ENCODE data around the gene EIF4ENIF1.
A peak's percentile ranks its signal among the peaks of the same experiment; 100 is the strongest.

Gene EIF4ENIF1, protein sequence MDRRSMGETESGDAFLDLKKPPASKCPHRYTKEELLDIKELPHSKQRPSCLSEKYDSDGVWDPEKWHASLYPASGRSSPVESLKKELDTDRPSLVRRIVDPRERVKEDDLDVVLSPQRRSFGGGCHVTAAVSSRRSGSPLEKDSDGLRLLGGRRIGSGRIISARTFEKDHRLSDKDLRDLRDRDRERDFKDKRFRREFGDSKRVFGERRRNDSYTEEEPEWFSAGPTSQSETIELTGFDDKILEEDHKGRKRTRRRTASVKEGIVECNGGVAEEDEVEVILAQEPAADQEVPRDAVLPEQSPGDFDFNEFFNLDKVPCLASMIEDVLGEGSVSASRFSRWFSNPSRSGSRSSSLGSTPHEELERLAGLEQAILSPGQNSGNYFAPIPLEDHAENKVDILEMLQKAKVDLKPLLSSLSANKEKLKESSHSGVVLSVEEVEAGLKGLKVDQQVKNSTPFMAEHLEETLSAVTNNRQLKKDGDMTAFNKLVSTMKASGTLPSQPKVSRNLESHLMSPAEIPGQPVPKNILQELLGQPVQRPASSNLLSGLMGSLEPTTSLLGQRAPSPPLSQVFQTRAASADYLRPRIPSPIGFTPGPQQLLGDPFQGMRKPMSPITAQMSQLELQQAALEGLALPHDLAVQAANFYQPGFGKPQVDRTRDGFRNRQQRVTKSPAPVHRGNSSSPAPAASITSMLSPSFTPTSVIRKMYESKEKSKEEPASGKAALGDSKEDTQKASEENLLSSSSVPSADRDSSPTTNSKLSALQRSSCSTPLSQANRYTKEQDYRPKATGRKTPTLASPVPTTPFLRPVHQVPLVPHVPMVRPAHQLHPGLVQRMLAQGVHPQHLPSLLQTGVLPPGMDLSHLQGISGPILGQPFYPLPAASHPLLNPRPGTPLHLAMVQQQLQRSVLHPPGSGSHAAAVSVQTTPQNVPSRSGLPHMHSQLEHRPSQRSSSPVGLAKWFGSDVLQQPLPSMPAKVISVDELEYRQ

GRCh38 chr22:31489632-31490495 is at the start of gene EIF4ENIF1:
Gene EIF4ENIF1 (minus strand): TSS chr22:31489842. CDS start chr22:31488718, 1,124 bp downstream.
- no peaks in the 10 kb centered on the region for H3K27me3 ChIP-seq (ENCODE audit: insufficient read depth, insufficient read length)
- peaks cover 25% of the 10 kb centered on the region for H3K36me3 ChIP-seq (ENCODE audit: insufficient read depth, insufficient read length, low read length)
- H3K9me3 ChIP-seq (ENCODE audit: insufficient read depth, low read length): no peaks in the 10 kb centered on the region
- peak within 1 kb of the TSS; percentile 91 for H3K4me3 ChIP-seq (ENCODE audit: insufficient read length, low read depth)
- H3K4me1 ChIP-seq (ENCODE audit: insufficient read depth, insufficient read length): no peaks in the 10 kb centered on the region
- DNase-seq (ENCODE audit: low read depth, low spot score): peak; percentile 49
- peak within 1 kb of the TSS; percentile 92 for H3K9ac ChIP-seq (ENCODE audit: insufficient read length, low read depth)
- TF ChIP-seq ZNF274 (IDR thresholded peaks at IDR 0.05; ENCODE audit: low read depth, low read length): no peak
- no peak for TF ChIP-seq YY1 (IDR thresholded peaks at IDR 0.05; ENCODE audit: insufficient read depth, insufficient read length)
- TF ChIP-seq SUZ12 (IDR thresholded peaks at IDR 0.05; ENCODE audit: extremely low read depth, insufficient read depth, insufficient read length): no peak

GRCh38 chr22:31538815-31539214 is 49.2 kb upstream of the EIF4ENIF1 start:
- no peak for TF ChIP-seq SUZ12 (IDR thresholded peaks at IDR 0.05; ENCODE audit: extremely low read depth, insufficient read depth, insufficient read length)
- TF ChIP-seq ZNF274 (IDR thresholded peaks at IDR 0.05; ENCODE audit: low read depth, low read length): no peak
- TF ChIP-seq YY1 (IDR thresholded peaks at IDR 0.05; ENCODE audit: insufficient read depth, insufficient read length): no peak
- no peaks in the 10 kb centered on the region for H3K9me3 ChIP-seq (ENCODE audit: insufficient read depth, low read length)
- H3K27me3 ChIP-seq (ENCODE audit: insufficient read depth, insufficient read length): no peaks in the 10 kb centered on the region
- H3K36me3 ChIP-seq (ENCODE audit: insufficient read depth, insufficient read length, low read length): peaks cover 5% of the 10 kb centered on the region
- no peak overlapping the region for H3K4me3 ChIP-seq (ENCODE audit: insufficient read length, low read depth)
- H3K9ac ChIP-seq (ENCODE audit: insufficient read length, low read depth): no peak overlapping the region
- no peak for DNase-seq (ENCODE audit: low read depth, low spot score)
- H3K4me1 ChIP-seq (ENCODE audit: insufficient read depth, insufficient read length): no peaks in the 10 kb centered on the region

GRCh38 chr22:31537019-31537535 is 47.4 kb upstream of the EIF4ENIF1 start:
- DNase-seq (ENCODE audit: low read depth, low spot score): no peak
- H3K36me3 ChIP-seq (ENCODE audit: insufficient read depth, insufficient read length, low read length): peaks cover 5% of the 10 kb centered on the region
- H3K4me3 ChIP-seq (ENCODE audit: insufficient read length, low read depth): no peak overlapping the region
- H3K9ac ChIP-seq (ENCODE audit: insufficient read length, low read depth): no peak overlapping the region
- H3K27me3 ChIP-seq (ENCODE audit: insufficient read depth, insufficient read length): no peaks in the 10 kb centered on the region
- no peak for TF ChIP-seq ZNF274 (IDR thresholded peaks at IDR 0.05; ENCODE audit: low read depth, low read length)
- no peak for TF ChIP-seq YY1 (IDR thresholded peaks at IDR 0.05; ENCODE audit: insufficient read depth, insufficient read length)
- no peak for TF ChIP-seq SUZ12 (IDR thresholded peaks at IDR 0.05; ENCODE audit: extremely low read depth, insufficient read depth, insufficient read length)
- no peaks in the 10 kb centered on the region for H3K9me3 ChIP-seq (ENCODE audit: insufficient read depth, low read length)
- H3K4me1 ChIP-seq (ENCODE audit: insufficient read depth, insufficient read length): no peaks in the 10 kb centered on the region

DNA sequence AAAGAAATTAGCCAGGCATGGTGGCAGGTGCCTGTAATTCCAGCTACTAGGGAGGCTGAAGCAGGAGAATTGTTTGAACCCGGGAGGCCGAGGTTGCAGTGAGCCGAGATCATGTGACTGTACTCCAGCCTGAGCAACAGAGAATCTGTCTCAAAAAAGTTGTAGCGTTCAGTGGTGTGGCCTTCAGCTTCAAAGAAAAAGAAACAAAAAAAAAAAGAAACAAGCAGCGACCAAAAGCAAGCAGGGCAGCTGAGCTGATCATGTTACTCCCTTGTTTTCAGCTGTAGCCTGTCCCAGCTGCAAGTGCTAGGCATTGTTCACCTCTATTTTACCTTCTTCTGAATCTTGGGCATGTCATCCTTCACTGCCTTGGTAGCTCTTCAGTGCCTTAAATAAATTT is 43.7 kb upstream of the EIF4ENIF1 start:
- H3K9me3 ChIP-seq (ENCODE audit: insufficient read depth, low read length): no peaks in the 10 kb centered on the region
- H3K36me3 ChIP-seq (ENCODE audit: insufficient read depth, insufficient read length, low read length): no peaks in the 10 kb centered on the region
- H3K4me1 ChIP-seq (ENCODE audit: insufficient read depth, insufficient read length): no peaks in the 10 kb centered on the region
- no peak overlapping the region for H3K4me3 ChIP-seq (ENCODE audit: insufficient read length, low read depth)
- no peak for DNase-seq (ENCODE audit: low read depth, low spot score)
- TF ChIP-seq YY1 (IDR thresholded peaks at IDR 0.05; ENCODE audit: insufficient read depth, insufficient read length) (no peak), ZNF274 (IDR thresholded peaks at IDR 0.05; ENCODE audit: low read depth, low read length) (no peak), SUZ12 (IDR thresholded peaks at IDR 0.05; ENCODE audit: extremely low read depth, insufficient read depth, insufficient read length) (no peak)
- H3K9ac ChIP-seq (ENCODE audit: insufficient read length, low read depth): no peak overlapping the region
- H3K27me3 ChIP-seq (ENCODE audit: insufficient read depth, insufficient read length): no peaks in the 10 kb centered on the region

- no peak overlapping the region for H3K9ac ChIP-seq (ENCODE audit: insufficient read length, low read depth)
- DNase-seq (ENCODE audit: low read depth, low spot score): no peak
- H3K36me3 ChIP-seq (ENCODE audit: insufficient read depth, insufficient read length, low read length): no peaks in the 10 kb centered on the region
- H3K4me3 ChIP-seq (ENCODE audit: insufficient read length, low read depth): no peak overlapping the region
- H3K4me1 ChIP-seq (ENCODE audit: insufficient read depth, insufficient read length): no peaks in the 10 kb centered on the region
- TF ChIP-seq YY1 (IDR thresholded peaks at IDR 0.05; ENCODE audit: insufficient read depth, insufficient read length) (no peak), ZNF274 (IDR thresholded peaks at IDR 0.05; ENCODE audit: low read depth, low read length) (no peak), SUZ12 (IDR thresholded peaks at IDR 0.05; ENCODE audit: extremely low read depth, insufficient read depth, insufficient read length) (no peak)
- H3K9me3 ChIP-seq (ENCODE audit: insufficient read depth, low read length): no peaks in the 10 kb centered on the region
- no peaks in the 10 kb centered on the region for H3K27me3 ChIP-seq (ENCODE audit: insufficient read depth, insufficient read length)
Measured at GRCh38 chr22:31532060-31532459, 42.4 kb upstream of the EIF4ENIF1 start.

- no peaks in the 10 kb centered on the region for H3K27me3 ChIP-seq (ENCODE audit: insufficient read depth, insufficient read length)
- H3K9ac ChIP-seq (ENCODE audit: insufficient read length, low read depth): no peak overlapping the region
- H3K4me1 ChIP-seq (ENCODE audit: insufficient read depth, insufficient read length): no peaks in the 10 kb centered on the region
- no peak for DNase-seq (ENCODE audit: low read depth, low spot score)
- H3K9me3 ChIP-seq (ENCODE audit: insufficient read depth, low read length): no peaks in the 10 kb centered on the region
- H3K36me3 ChIP-seq (ENCODE audit: insufficient read depth, insufficient read length, low read length): no peaks in the 10 kb centered on the region
- no peak overlapping the region for H3K4me3 ChIP-seq (ENCODE audit: insufficient read length, low read depth)
- TF ChIP-seq SUZ12 (IDR thresholded peaks at IDR 0.05; ENCODE audit: extremely low read depth, insufficient read depth, insufficient read length) (no peak), ZNF274 (IDR thresholded peaks at IDR 0.05; ENCODE audit: low read depth, low read length) (no peak), YY1 (IDR thresholded peaks at IDR 0.05; ENCODE audit: insufficient read depth, insufficient read length) (no peak)
Measured at GRCh38 chr22:31530823-31531195, 41.2 kb upstream of the EIF4ENIF1 start.

All from NT2/D1 (cell line).